Cardiac fibroblast (primary cell): Measurements from ENCODE around the gene TXNDC5.

Source experiments
- DNase-seq, 2 donors: peaks; one replicate each; pipeline versions ENCODE4 v3.0.0 to v3.0.0-alpha.2; 2010; ENCODE audit warnings: low read depth in 2 of 2
- H3K4me3 ChIP-seq, 2 donors: replicated peaks in 1 of 2; 1 replicate in 1 of 2; 2 replicates in 1 of 2; pipeline ENCODE4 v1.5.1; 2011; ENCODE audit warnings: low read depth in 2 of 2, low read length in 2 of 2, mild to moderate bottlenecking in 2 of 2, moderate library complexity in 1 of 2
- CTCF ChIP-seq: IDR thresholded peaks from one replicate; pipeline ENCODE4 v1.5.1; 2011; ENCODE audit warnings: low read depth, mild to moderate bottlenecking, low read length, inconsistent platforms

The TXNDC5 gene

GRCh38 chr6:7868926-7869325 is 41.7 kb downstream of the TXNDC5 start:
- no peak overlapping the region for H3K4me3 ChIP-seq
- TF ChIP-seq CTCF: no peak
- DNase-seq: no peak

GRCh38 chr6:7866526-7866925 is 44.1 kb downstream of the TXNDC5 start:
- DNase-seq: no peak
- no peak overlapping the region for H3K4me3 ChIP-seq
- TF ChIP-seq CTCF: no peak

- no peak for TF ChIP-seq CTCF
- H3K4me3 ChIP-seq: no peak overlapping the region
- DNase-seq: peak in 1 of 2 donors; percentile 39
These were observed 44.8 kb downstream of the TXNDC5 start for GRCh38 chr6:7865781-7866180.

- DNase-seq: no peak
- no peak for TF ChIP-seq CTCF
- H3K4me3 ChIP-seq: no peak overlapping the region
These were observed 51.0 kb downstream of the TXNDC5 start for GRCh38 chr6:7859591-7859990.

- no peak overlapping the region for H3K4me3 ChIP-seq
- no peak for TF ChIP-seq CTCF
- DNase-seq: no peak
These were observed 58.8 kb downstream of the TXNDC5 start for GRCh38 chr6:7851780-7852179.

- no peak for TF ChIP-seq CTCF
- DNase-seq: no peak
- H3K4me3 ChIP-seq: no peak overlapping the region
These were observed 62.4 kb downstream of the TXNDC5 start for GRCh38 chr6:7848229-7848628.
